GM12878 (cell line): Measurements from ENCODE around the gene LDHAL6B. TPM values are rescaled to one million over a fixed set of nuclear protein-coding genes. Genes with fewer than 3 reads are reported as not detected.

Experiments
- ATAC-seq: fragments of 200-7000 bp; cut with Tn5 transposase; 3 replicates; pipeline ENCODE4 v1.9.1; 2020; ENCODE audit warnings: mild to moderate bottlenecking, moderate library complexity
- BruUV-seq: library from RNA; stranded (reverse); fragments of 400-500 nt; replicated peaks from 2 replicates; lab custom pipeline; 2021; lab: Mats Ljungman, UMichigan
- CTCF ChIA-PET: fragments of 300-600 bp; sonication (Branson Sonifier 250); formaldehyde crosslinking; extraction: SDS; loops from one replicate; lab custom pipeline; 2021; ENCODE audit warnings: inconsistent platforms; lab: Yijun Ruan, JAX
- POLR2A ChIA-PET: fragments of 350-600 bp; formaldehyde crosslinking; extraction: SDS; loops from one replicate; lab custom pipeline; 2021; ENCODE audit warnings: inconsistent platforms; lab: Charles Lee
- RAD21 ChIA-PET: fragments of 300-600 bp; sonication (Branson Sonifier 250); formaldehyde crosslinking; loops from one replicate; lab custom pipeline; 2023; ENCODE audit warnings: antibody characterized with exemption; ENCODE audit not compliant: unreplicated experiment; lab: Charles Lee
- SMC1A ChIA-PET: fragments of 300-600 bp; sonication (Branson Sonifier 250); formaldehyde crosslinking; loops from one replicate; lab custom pipeline; 2023; ENCODE audit not compliant: unreplicated experiment, uncharacterized antibody; lab: Charles Lee
- DNase-seq: peaks from one replicate; pipeline ENCODE4 v3.0.0-alpha.2; 2011; ENCODE audit warnings: low read depth, low spot score
- FAIRE-seq: peaks from 3 replicates; lab custom pipeline; 2011; peaks lifted over from hg19 to GRCh38; lab: Jason Lieb, UNC
- H2AFZ ChIP-seq: 2 replicates; pipeline ENCODE4 v1.6.0; 2011; ENCODE audit warnings: low read depth, low read length, control low read depth; ENCODE audit not compliant: control insufficient read depth
- H3K27ac ChIP-seq: 2 replicates; pipeline ENCODE4 v1.5.1; 2011; ENCODE audit warnings: control low read depth; ENCODE audit not compliant: control insufficient read depth, insufficient read depth
- H3K27me3 ChIP-seq, 2 experiments: replicated peaks in 1 of 2; 2 replicates each; pipeline versions ENCODE4 v1.6.0 to v1.6.1; 2011; ENCODE audit warnings: low read length in 1 of 2; ENCODE audit not compliant: control insufficient read depth in 2 of 2, insufficient read depth in 2 of 2
- H3K36me3 ChIP-seq, 2 experiments: 2 replicates each; pipeline ENCODE4 v1.5.1; 2011; ENCODE audit warnings: low read length in 1 of 2; ENCODE audit not compliant: control insufficient read depth in 2 of 2, insufficient read depth in 2 of 2
- H3K4me1 ChIP-seq: 2 replicates; pipeline ENCODE4 v1.6.1; 2011; ENCODE audit warnings: mild to moderate bottlenecking, low read length, moderate library complexity, mixed read lengths; ENCODE audit not compliant: control insufficient read depth, insufficient read depth
- H3K4me2 ChIP-seq: 2 replicates; pipeline ENCODE4 v1.6.0; 2011; ENCODE audit warnings: control low read depth; ENCODE audit not compliant: control insufficient read depth, insufficient read depth
- H3K4me3 ChIP-seq: fragments of 200-600 bp; sonication (generic); 2 replicates; pipeline ENCODE4 v1.5.1; 2016
- H3K79me2 ChIP-seq: 2 replicates; pipeline ENCODE4 v1.6.0; 2011; ENCODE audit warnings: low read length; ENCODE audit not compliant: control insufficient read depth, insufficient read depth
- H3K9ac ChIP-seq: 2 replicates; pipeline ENCODE4 v1.8.0; 2011; ENCODE audit warnings: low read length, control low read depth, mixed read lengths; ENCODE audit not compliant: control insufficient read depth, insufficient read depth
- H3K9me3 ChIP-seq: replicated peaks from 3 replicates; pipeline ENCODE4 v1.5.1; 2011; ENCODE audit warnings: mild to moderate bottlenecking, low read length; ENCODE audit not compliant: control insufficient read depth, insufficient read depth
- H4K20me1 ChIP-seq: 2 replicates; pipeline ENCODE4 v1.6.0; 2011; ENCODE audit not compliant: control insufficient read depth, insufficient read depth
- ASH2L ChIP-seq: fragments of 300-600, 200-600 bp; sonication (generic); IDR thresholded peaks from 2 replicates; pipeline ENCODE4 v1.6.1; 2017; ENCODE audit warnings: low read depth, mild to moderate bottlenecking, borderline replicate concordance
- ATF3 ChIP-seq: IDR thresholded peaks from 2 replicates; pipeline ENCODE4 v1.6.1; 2011; ENCODE audit warnings: low read depth, mild to moderate bottlenecking, low read length, moderate library complexity, borderline replicate concordance; ENCODE audit errors: extremely low read depth
- BCL11A ChIP-seq: IDR thresholded peaks from 2 replicates; pipeline ENCODE4 v1.6.1; 2011; ENCODE audit warnings: low read depth, low read length
- BRCA1 ChIP-seq: IDR thresholded peaks from 2 replicates; pipeline ENCODE4 v1.6.1; 2011; ENCODE audit warnings: low read depth, low read length, improper control_type of control experiment
- CBFB ChIP-seq: IDR thresholded peaks from 2 replicates; pipeline ENCODE4 v1.6.1; 2016; ENCODE audit warnings: antibody characterized with exemption, low read depth
- CHD1 ChIP-seq: IDR thresholded peaks from 2 replicates; pipeline ENCODE4 v1.6.1; 2012; ENCODE audit warnings: low read depth, low read length, improper control_type of control experiment
- DPF2 ChIP-seq: fragments of 450-650 bp; IDR thresholded peaks from 2 replicates; pipeline ENCODE4 v1.6.1; 2017; ENCODE audit warnings: mild to moderate bottlenecking
- EGR1 ChIP-seq, 2 experiments: IDR thresholded peaks; 1 replicate in 1 of 2; 2 replicates in 1 of 2; pipeline ENCODE4 v1.6.1; 2011 to 2012; ENCODE audit warnings: low read depth in 2 of 2, low read length in 2 of 2, borderline replicate concordance in 1 of 2, mild to moderate bottlenecking in 1 of 2, moderate library complexity in 1 of 2
- GABPA ChIP-seq: IDR thresholded peaks from 2 replicates; pipeline ENCODE4 v1.6.1; 2014; ENCODE audit warnings: antibody characterized with exemption, low read depth, mild to moderate bottlenecking, inconsistent platforms
- KLF5 ChIP-seq: fragments of 450-650 bp; IDR thresholded peaks from 2 replicates; pipeline ENCODE4 v1.6.1; 2014; ENCODE audit warnings: mild to moderate bottlenecking; ENCODE audit not compliant: partially characterized antibody
- MEF2B ChIP-seq: fragments of 450-650 bp; IDR thresholded peaks from 2 replicates; pipeline ENCODE4 v1.6.1; 2018; ENCODE audit warnings: mild to moderate bottlenecking, moderate library complexity; ENCODE audit not compliant: partially characterized antibody, poor library complexity, severe bottlenecking
- MXI1 ChIP-seq: fragments of 150-350 bp; IDR thresholded peaks from 2 replicates; pipeline ENCODE4 v1.6.1; 2011; ENCODE audit warnings: low read depth, mild to moderate bottlenecking, inconsistent platforms, low read length, improper control_type of control experiment
- NFXL1 ChIP-seq: fragments of 450-650 bp; IDR thresholded peaks from 2 replicates; pipeline ENCODE4 v1.6.1; 2017; ENCODE audit warnings: antibody characterized with exemption, mild to moderate bottlenecking, borderline replicate concordance
- TBL1XR1 ChIP-seq: IDR thresholded peaks from 2 replicates; pipeline ENCODE4 v1.6.1; 2012; ENCODE audit warnings: low read depth, low read length, improper control_type of control experiment
- ZBTB40 ChIP-seq: fragments of 450-650 bp; IDR thresholded peaks from 2 replicates; pipeline ENCODE4 v1.6.1; 2016; ENCODE audit warnings: mild to moderate bottlenecking, moderate library complexity, borderline replicate concordance
- WGBS: methylation state at CpG from one replicate; pipeline ENCODE4 v1.1.6; 2016; ENCODE audit warnings: low lambda C conversion rate; ENCODE audit not compliant: insufficient replicate concordance, insufficient coverage; ENCODE audit errors: missing lambda C conversion rate; 5-methylcytosine and 5-hydroxymethylcytosine counted together
- in situ Hi-C: fragments of 300-500 bp; cut with MboI; formaldehyde crosslinking; loops from 9 replicates; pipeline ENCODE4 v1.14.3; 2018; ENCODE audit warnings: mixed read lengths
- intact Hi-C: fragments of 100-400 bp; cut with micrococcal nuclease; formaldehyde crosslinking; loops from one replicate; pipeline ENCODE4 v1.14.2; 2022; ENCODE audit not compliant: unreplicated experiment
- polyA plus RNA-seq, 11 experiments: library from polyadenylated mRNA; depleted of rRNA in 4 of 11; unstranded in 6 of 11; stranded (reverse) in 5 of 11; fragments of >200 nt; fragmentation: Nextera tagmentation in 4 of 11; fragmentation: Illumina TruSeq in 1 of 11; extraction: Ambion mirVana in 4 of 11; extraction: Trizol in 1 of 11; gene quantifications; 1 replicate in 1 of 11; 2 replicates in 10 of 11; pipeline versions ENCODE4 v1.2.1 to v1.2.3, GENCODE V29; 2011 to 2016; ENCODE audit warnings: inconsistent platforms in 2 of 11, missing spikeins in 2 of 11, low read depth in 1 of 11
- total RNA-seq, 4 experiments: library from RNA; depleted of rRNA in 3 of 4; stranded (reverse); fragments of >200 nt in 3 of 4; fragmentation: Illumina TruSeq in 1 of 4; extraction: Trizol in 1 of 4; gene quantifications; 2 replicates each; pipeline versions ENCODE4 v1.2.1 to v1.2.3, GENCODE V29; 2013 to 2021
- TF ChIP-seq, protein P1 (sequence below): fragments of 150-350 bp; IDR thresholded peaks from 2 replicates; pipeline ENCODE4 v1.6.1; 2014; ENCODE audit warnings: mild to moderate bottlenecking, low read depth, low read length

The LDHAL6B gene
- total and polyA plus RNA-seq, 10 of the 15 experiments (the other 5 are each of a cell fraction or from before 2014, with no cell fraction given), result 0.33 to 0.66 TPM; not detected in 8

DNA sequence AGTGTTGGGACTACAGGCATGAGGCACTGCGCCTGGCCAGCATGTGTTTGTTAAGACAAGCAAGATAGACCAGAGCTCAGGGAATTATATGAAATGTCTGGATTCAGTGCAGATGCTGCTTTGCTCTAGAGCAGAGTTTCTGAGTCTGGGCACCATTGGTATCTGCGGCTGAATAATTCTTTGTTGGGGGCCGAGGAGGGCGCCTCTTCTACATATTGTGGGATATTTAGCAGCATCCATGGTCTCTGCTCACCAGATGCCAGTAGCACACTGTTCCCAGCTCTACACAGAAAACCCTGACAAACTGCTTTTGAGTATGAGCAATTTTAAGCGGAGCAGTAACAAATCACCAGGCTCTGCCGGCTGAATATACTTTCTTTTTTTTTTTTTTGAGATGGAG is 3.6 kb upstream of the LDHAL6B start:
- BruUV-seq, result no TSS peak
- Histone ChIP-seq H3K9me3 (no peaks in the 10 kb centered on the region), H3K9ac (no peak overlapping the region), H3K4me1 (no peaks in the 10 kb centered on the region; the same call in 1 of the 2 replicates), H3K4me2 (no peak overlapping the region), H2AFZ (no peak overlapping the region), H3K79me2 (no peaks in the 10 kb centered on the region), H3K27ac (no peak overlapping the region), H3K36me3 (peaks cover 16 to 57% of the 10 kb centered on the region in 2 experiments), H3K27me3 (no peaks in the 10 kb centered on the region), H4K20me1 (no peaks in the 10 kb centered on the region), H3K4me3 (no peak overlapping the region)
- RAD21 ChIA-PET, result interaction anchor here (1.0 kb wide), 1 partner anchor 37 kb away, joined by 3 read pairs; no protein-coding TSS in a partner anchor
- FAIRE-seq, result no peak
- ATAC-seq, result no peak
- TF ChIP-seq TBL1XR1 (no peak), MEF2B (no peak), KLF5 (no peak), ASH2L (no peak), BRCA1 (no peak), DPF2 (no peak), MXI1 (no peak), GABPA (no peak), CHD1 (no peak), NFXL1 (no peak), BCL11A (no peak), ZBTB40 (no peak), ATF3 (no peak), EGR1 (IDR thresholded peaks at IDR 0.05; ENCODE audit: borderline replicate concordance in 1 of 2, low read depth in 2 of 2, low read length in 2 of 2) (no peak), CBFB (no peak)
- TF ChIP-seq, protein P1, sequence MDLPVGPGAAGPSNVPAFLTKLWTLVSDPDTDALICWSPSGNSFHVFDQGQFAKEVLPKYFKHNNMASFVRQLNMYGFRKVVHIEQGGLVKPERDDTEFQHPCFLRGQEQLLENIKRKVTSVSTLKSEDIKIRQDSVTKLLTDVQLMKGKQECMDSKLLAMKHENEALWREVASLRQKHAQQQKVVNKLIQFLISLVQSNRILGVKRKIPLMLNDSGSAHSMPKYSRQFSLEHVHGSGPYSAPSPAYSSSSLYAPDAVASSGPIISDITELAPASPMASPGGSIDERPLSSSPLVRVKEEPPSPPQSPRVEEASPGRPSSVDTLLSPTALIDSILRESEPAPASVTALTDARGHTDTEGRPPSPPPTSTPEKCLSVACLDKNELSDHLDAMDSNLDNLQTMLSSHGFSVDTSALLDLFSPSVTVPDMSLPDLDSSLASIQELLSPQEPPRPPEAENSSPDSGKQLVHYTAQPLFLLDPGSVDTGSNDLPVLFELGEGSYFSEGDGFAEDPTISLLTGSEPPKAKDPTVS, result no peak
- in situ Hi-C loops, result no loop called here
- WGBS, result 98% methylated on average over 6 of the region's 6 CpGs
- CTCF ChIA-PET, result no interaction called here
- DNase-seq, result no peak
- SMC1A ChIA-PET, result interaction anchor here (1.4 kb wide), 1 partner anchor 88 kb away, joined by 3 read pairs; no protein-coding TSS in a partner anchor
- POLR2A ChIA-PET, result no interaction called here
- intact Hi-C loops, result no loop called here
